Measurements from ENCODE around the gene CCDC88C. TPM values are rescaled to one million over a fixed set of nuclear protein-coding genes. Genes with fewer than 3 reads are reported as not detected.

CCDC88C gene
- total RNA-seq, 1 donor from 2014 or later = 44.6 TPM

DNA sequence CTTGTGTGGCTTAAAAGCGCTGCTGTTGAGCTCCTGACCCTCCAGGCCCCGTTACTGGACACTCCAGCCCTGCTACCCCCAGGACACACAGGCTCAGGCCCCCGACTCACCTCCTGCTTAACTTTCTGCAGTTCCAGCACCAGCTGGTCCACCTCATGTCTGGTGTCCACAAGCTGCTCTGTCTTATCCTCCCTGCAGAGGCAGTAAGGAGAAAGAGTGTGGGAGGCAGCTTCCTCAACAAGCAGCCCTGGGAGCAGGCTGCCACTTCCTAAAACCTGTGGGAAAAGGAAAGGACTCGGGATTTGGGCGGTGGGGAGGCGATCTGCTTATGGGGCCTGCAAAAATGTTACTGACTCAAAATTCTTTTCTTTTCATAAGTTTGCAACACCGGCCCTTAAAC, 79.2 kb downstream of the CCDC88C start:
- TF ChIP-seq, protein P1, sequence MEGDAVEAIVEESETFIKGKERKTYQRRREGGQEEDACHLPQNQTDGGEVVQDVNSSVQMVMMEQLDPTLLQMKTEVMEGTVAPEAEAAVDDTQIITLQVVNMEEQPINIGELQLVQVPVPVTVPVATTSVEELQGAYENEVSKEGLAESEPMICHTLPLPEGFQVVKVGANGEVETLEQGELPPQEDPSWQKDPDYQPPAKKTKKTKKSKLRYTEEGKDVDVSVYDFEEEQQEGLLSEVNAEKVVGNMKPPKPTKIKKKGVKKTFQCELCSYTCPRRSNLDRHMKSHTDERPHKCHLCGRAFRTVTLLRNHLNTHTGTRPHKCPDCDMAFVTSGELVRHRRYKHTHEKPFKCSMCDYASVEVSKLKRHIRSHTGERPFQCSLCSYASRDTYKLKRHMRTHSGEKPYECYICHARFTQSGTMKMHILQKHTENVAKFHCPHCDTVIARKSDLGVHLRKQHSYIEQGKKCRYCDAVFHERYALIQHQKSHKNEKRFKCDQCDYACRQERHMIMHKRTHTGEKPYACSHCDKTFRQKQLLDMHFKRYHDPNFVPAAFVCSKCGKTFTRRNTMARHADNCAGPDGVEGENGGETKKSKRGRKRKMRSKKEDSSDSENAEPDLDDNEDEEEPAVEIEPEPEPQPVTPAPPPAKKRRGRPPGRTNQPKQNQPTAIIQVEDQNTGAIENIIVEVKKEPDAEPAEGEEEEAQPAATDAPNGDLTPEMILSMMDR (conservative IDR thresholded peaks at IDR 0.05) = no peak
- H3K36me3 Mint-ChIP-seq (ENCODE audit: low read depth) = peaks cover 4% of the 10 kb centered on the region

DNA sequence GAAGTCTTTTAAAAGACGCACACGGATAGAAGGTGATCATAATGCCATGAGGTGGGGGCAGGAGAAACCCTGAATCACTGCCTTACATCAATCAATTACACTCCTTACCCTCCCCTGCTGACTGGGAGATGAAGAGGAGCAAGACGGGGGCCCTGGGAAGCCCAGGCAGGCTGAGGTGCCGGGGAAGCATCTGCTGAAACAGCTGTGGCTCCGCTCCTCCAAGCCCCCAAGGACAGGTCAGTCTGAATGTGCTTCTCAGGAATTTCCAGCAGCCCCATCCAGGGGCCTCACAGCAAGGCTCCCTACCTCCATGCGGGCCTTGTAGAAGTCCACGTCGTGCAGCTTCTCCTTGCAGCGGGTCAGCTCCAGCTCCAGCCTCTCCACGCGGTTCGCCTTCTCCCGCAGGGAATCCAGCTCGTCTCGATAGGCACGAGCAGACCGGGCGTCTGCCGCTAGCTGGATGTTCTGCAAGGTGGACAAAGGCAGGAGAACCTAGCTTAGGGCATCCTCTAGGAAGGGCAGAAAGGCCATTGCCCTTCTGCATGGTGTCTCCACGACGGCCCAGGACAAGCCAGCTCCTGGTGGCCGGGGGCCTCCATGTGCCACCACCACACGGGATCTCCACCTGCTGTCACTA, 79.8 kb downstream of the CCDC88C start:
- H3K27ac Mint-ChIP-seq (ENCODE audit: unreplicated experiment) = no peak overlapping the region
- DNase-seq (ENCODE audit: low read depth, low spot score) = no peak
- TF ChIP-seq, protein P1 (conservative IDR thresholded peaks at IDR 0.05) = no peak
- H3K36me3 Mint-ChIP-seq (ENCODE audit: low read depth) = peaks cover 4% of the 10 kb centered on the region
- peaks cover 14% of the 10 kb centered on the region for H3K4me1 Mint-ChIP-seq
- no peaks in the 10 kb centered on the region for H3K27me3 Mint-ChIP-seq (ENCODE audit: low read depth)
- no peak overlapping the region for H3K4me3 Mint-ChIP-seq
- no peaks in the 10 kb centered on the region for H3K9me3 Mint-ChIP-seq

More for the DNA sequence above, 79.2 kb downstream of the CCDC88C start:
- H3K4me3 Mint-ChIP-seq = no peak overlapping the region
- peaks cover 14% of the 10 kb centered on the region for H3K4me1 Mint-ChIP-seq
- H3K27ac Mint-ChIP-seq (ENCODE audit: unreplicated experiment) = no peak overlapping the region
- H3K9me3 Mint-ChIP-seq = no peaks in the 10 kb centered on the region
- H3K27me3 Mint-ChIP-seq (ENCODE audit: low read depth) = no peaks in the 10 kb centered on the region
- no peak for DNase-seq (ENCODE audit: low read depth, low spot score)

DNA sequence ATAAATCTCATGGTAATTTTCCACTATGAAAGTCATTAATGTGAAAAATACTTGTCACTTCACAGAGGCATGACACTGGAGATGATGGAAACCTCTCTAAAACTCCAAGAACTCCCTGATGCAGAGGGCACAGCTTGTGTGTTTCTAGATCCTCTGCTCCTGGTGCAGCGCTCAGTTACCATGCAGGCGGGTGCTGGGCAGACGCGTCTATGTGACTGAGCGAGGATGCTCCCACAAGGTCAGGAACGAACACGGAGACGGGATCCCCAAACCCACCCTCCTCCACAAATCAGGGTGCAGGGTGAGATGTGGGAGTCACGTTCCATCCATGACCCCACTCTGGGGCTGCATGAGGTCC, 81.5 kb downstream of the CCDC88C start:
- H3K4me3 Mint-ChIP-seq = no peak overlapping the region
- peaks cover 4% of the 10 kb centered on the region for H3K36me3 Mint-ChIP-seq (ENCODE audit: low read depth)
- TF ChIP-seq, protein P1 (conservative IDR thresholded peaks at IDR 0.05) = no peak
- no peak for DNase-seq (ENCODE audit: low read depth, low spot score)
- H3K4me1 Mint-ChIP-seq = peaks cover 12% of the 10 kb centered on the region
- peak overlapping the region; percentile 75 for H3K27ac Mint-ChIP-seq (ENCODE audit: unreplicated experiment)
- H3K9me3 Mint-ChIP-seq = no peaks in the 10 kb centered on the region
- no peaks in the 10 kb centered on the region for H3K27me3 Mint-ChIP-seq (ENCODE audit: low read depth)

GRCh38 chr14:91335191-91336092, 82.2 kb downstream of the CCDC88C start:
- Mint-ChIP-seq H3K36me3 (ENCODE audit: low read depth) (peaks cover 3% of the 10 kb centered on the region), H3K27me3 (ENCODE audit: low read depth) (no peaks in the 10 kb centered on the region), H3K4me3 (no peak overlapping the region), H3K4me1 (peaks cover 15% of the 10 kb centered on the region), H3K9me3 (no peaks in the 10 kb centered on the region), H3K27ac (ENCODE audit: unreplicated experiment) (peak overlapping the region; percentile 75)
- no peak for DNase-seq (ENCODE audit: low read depth, low spot score)
- TF ChIP-seq, protein P1 (conservative IDR thresholded peaks at IDR 0.05) = no peak

DNA sequence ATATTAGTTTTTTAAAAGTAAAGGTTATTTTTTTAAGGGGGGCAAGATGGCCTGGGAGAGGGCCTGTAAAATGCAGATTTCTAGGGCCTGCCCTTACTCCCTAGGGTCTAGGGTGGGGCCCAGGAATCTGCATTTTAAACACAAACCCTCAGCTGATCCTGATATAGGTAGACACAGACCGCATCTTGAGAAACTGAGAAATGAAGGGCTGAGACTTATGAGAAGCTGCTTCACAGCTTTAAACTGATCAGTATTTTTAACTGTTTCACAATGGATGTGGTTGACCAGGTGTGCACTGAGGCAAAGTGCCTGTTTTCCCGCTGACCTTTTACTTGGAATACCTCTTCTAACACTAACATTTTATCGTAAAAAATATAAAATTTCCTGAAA, 84.0 kb downstream of the CCDC88C start:
- H3K9me3 Mint-ChIP-seq = no peaks in the 10 kb centered on the region
- TF ChIP-seq, protein P1 (conservative IDR thresholded peaks at IDR 0.05) = no peak
- H3K4me3 Mint-ChIP-seq = no peak overlapping the region
- H3K27ac Mint-ChIP-seq (ENCODE audit: unreplicated experiment) = no peak overlapping the region
- DNase-seq (ENCODE audit: low read depth, low spot score) = no peak
- peaks cover 31% of the 10 kb centered on the region for H3K4me1 Mint-ChIP-seq
- no peaks in the 10 kb centered on the region for H3K36me3 Mint-ChIP-seq (ENCODE audit: low read depth)
- H3K27me3 Mint-ChIP-seq (ENCODE audit: low read depth) = no peaks in the 10 kb centered on the region

All from neural crest cell (in vitro differentiated cells).